Limb (tissue), 2 donors: ENCODE results near the gene IFNA21.
"Not testable (repeated sequence)": the region's sequence is repeated elsewhere in the genome, so short reads cannot be mapped to it uniquely, and the experiment has no call there.

ENCODE experiments used
- DNase-seq, 2 donors: peaks; one replicate each; pipeline ENCODE4 v3.0.0-alpha.2; 2016; ENCODE audit errors: extremely low spot score in 2 of 2

The IFNA21 gene

DNA sequence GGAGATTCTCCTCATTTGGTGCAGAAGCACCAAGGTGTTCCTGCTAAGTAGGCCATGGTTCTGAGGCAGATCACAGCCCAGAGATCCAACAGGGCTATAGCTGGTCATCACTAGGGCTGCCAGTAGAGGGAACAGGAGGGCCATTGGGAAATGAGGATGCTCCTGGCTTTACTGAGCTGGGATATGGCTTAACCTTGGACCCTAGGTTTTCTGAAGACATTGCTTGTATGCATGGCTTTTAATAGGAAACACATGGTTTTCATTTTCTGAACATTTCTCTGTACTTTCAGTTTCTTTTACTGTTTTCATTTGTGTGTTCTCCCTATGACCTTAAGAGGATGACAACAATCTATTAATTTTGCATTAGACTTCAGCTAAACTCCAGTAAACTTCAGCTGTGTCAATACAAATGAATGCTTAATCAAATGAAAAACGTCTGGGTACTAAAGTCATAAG lies 25.0 kb downstream of the IFNA21 start, which contains the start of gene IFNW1:
Gene IFNW1 (minus strand): TSS at position 406 of the 456 bp plus-strand sequence. CDS start 262 bp downstream, at position 144.
- DNase-seq: no peak

DNA sequence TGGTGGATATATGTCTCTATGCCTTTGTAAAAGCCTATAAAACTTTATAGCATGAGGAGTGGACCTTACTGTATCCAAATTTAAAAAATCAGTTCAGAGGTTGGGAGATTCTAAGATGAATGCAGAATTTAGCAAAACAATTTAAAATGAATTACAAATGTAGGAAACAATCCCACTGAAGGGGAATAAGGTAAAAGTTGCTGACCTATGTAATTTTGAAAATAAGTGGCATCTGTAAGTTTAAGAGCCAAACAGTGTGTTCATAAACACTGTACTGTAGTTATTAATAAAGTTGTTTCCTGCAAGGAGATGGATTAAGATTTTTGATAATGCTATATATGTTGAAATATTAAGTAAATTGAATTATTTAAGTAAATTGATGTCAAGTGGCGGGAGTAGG lies 29.4 kb downstream of the IFNA21 start:
- DNase-seq: no peak

DNA sequence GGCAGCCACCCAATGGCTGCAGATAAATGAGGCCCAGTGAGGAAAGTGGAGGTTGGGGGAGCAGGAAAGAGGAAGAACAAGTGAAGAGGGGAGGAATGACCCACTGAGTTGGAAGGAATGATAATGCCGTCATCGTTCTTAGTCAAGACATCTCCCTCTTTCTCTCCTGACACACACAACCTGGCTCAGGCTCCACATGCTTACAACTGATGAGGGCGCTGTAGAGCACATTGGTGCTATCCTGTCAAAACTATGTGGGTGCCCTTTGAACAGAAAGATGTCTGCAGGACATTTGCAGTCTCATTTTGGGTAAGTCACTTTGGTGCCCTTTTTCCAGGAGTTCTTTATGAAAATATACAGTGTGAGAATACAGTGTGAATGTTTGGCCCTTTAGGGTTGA lies 30.7 kb downstream of the IFNA21 start:
- DNase-seq: no peak

DNA sequence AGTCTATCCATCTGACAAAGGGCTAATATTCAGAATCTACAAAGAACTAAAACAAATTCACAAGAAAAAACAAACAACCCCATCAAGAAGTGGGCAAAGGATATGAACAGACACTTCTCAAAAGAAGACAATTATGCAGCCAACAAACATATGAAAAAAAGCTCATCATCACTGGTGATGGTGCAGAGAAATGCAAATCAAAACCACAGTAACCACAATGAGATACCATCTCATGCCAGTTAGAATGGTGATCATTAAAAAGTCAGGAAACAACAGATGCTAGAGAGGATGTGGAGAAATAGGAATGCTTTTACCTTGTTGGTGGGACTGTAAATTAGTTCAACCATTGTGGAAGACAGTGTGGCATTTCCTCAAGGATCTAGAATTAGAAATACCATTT lies 38.3 kb downstream of the IFNA21 start:
- not testable (repeated sequence) for DNase-seq

DNA sequence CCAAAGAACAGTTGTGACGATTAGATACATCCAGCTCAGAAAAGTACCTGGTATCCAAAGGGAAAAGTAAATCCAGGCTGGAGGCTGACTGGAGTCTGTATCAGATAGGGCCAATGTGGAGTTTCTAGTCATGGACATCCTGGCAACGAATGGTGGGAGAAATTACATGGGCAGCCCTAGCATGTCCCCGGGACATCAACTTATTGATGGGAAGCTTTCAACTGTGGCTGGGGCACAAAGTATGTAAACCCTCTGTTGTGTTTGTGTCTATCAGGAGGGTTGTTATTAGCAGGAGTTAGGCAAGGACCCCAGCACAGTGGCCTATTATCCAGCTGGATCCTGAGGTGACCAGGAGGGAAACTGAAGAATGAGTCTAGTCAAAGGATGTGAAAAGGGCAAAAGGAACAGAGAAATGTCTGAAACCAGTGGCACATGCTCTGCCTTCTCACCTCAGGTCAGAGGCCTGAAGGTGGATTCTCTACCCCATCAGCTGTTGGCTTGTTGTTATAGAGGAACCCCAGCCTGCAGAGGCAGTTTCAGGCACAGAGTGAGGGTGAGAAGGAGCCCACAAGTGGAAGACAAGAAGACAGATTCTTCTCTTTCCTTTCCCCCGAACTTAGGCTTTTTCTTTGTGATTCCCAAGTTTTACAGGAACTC lies 44.7 kb downstream of the IFNA21 start:
- no peak for DNase-seq

DNA sequence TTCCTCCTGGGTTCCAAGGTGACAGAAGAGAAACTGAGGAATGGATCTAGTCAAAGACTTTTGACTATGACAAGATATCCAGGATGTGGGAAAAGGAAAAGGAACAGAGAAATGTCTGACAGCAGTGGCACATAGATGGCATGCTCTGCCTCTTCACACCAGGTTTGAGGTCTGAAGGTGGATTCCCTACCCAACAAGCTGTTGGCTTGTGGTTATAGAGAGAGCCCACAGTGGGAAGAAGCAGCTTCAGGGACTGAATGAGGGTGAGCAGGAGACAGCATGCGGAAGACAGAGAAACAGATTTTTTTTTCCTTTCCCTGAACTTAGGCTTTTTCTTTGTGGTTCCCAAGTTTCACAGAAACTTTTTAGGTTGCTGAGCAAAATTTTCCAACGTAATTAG lies 45.4 kb downstream of the IFNA21 start:
- DNase-seq: no peak

DNA sequence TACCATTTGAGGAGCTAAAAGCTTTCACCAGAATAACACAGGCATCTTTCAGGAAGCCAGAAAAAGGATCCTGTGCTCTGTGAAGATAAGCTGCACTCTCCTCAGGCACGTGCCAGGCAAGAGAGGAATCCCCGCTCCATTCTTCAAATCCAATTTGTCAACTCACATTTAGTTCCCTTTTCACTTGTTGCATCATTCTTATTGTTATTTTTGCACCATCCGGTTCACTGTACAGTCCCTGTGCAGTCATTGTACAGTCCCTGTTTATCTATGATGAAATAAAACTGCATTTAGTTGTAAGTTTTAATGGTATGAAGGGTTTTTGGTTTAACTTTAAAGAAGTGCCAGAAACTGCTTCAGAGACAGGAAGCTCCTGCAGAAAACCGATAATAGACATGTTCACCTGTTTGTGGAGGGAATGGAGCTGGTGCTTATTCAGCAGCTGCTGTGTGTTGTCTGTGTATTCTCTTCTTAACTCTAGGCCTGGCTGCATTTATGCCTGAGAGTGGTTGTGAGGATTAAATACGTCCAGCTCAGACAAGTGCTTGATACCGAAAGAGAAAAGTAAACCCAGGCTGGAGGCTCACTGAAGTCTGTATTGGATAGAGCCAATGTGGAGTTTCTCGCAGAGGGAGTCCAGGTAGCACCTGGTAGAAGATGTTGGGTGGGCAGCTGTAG lies 47.2 kb downstream of the IFNA21 start:
- DNase-seq: no peak
